PC-3 (cell line): ENCODE results near the gene AIRE. TPM values are rescaled to one million over a fixed set of nuclear protein-coding genes. Genes with fewer than 3 reads are reported as not detected.
"Not testable (repeated sequence)": the region's sequence is repeated elsewhere in the genome, so short reads cannot be mapped to it uniquely, and the experiment has no call there.

Experiments used
- ATAC-seq: fragments of 200-7000 bp; cut with Tn5 transposase; 2 replicates; pipeline ENCODE4 v1.9.1; 2020; ENCODE audit warnings: mild to moderate bottlenecking, moderate library complexity
- Bru-seq: library from RNA; stranded (reverse); fragments of 400-500 nt; gene quantifications from one replicate; lab custom pipeline; 2021; lab: Mats Ljungman, UMichigan
- BruChase-seq, 2 experiments: library from RNA; stranded (reverse); fragments of 400-500 nt; gene quantifications; one replicate each; lab custom pipeline; 2021; lab: Mats Ljungman, UMichigan
- BruUV-seq: library from RNA; stranded (reverse); fragments of 400-500 nt; replicated peaks from 2 replicates; lab custom pipeline; 2021; lab: Mats Ljungman, UMichigan
- CTCF ChIA-PET: fragments of 300-600 bp; sonication (Branson Sonifier 250); formaldehyde crosslinking; loops from one replicate; lab custom pipeline; 2022; ENCODE audit warnings: antibody characterized with exemption; lab: Charles Lee
- POLR2A ChIA-PET: fragments of 300-600 bp; sonication (Branson Sonifier 250); formaldehyde crosslinking; loops from one replicate; lab custom pipeline; 2022; ENCODE audit warnings: antibody characterized with exemption; ENCODE audit not compliant: unreplicated experiment; lab: Charles Lee
- DNase-seq: peaks from one replicate; pipeline ENCODE4 v3.0.0-alpha.2; 2015
- H2AFZ ChIP-seq: fragments of 300-600 bp; sonication (generic); 2 replicates; pipeline ENCODE4 v1.6.0; 2016; ENCODE audit warnings: antibody characterized with exemption, low read length
- H3F3A ChIP-seq: fragments of 300-600 bp; sonication (generic); one replicate; pipeline ENCODE4 v1.6.0; 2017; ENCODE audit warnings: antibody characterized with exemption, low read length, control low read depth, mild to moderate bottlenecking; ENCODE audit not compliant: unreplicated experiment
- H3K27ac ChIP-seq: fragments of 300-600 bp; sonication (generic); 2 replicates; pipeline ENCODE4 v1.5.1; 2016; ENCODE audit warnings: mild to moderate bottlenecking, low read length
- H3K27me3 ChIP-seq: fragments of 300-600 bp; sonication (generic); 2 replicates; pipeline ENCODE4 v1.6.1; 2016; ENCODE audit warnings: low read length, mixed read lengths
- H3K36me3 ChIP-seq: fragments of 300-600 bp; sonication (generic); 2 replicates; pipeline ENCODE4 v1.6.1; 2016; ENCODE audit warnings: low read depth, mixed run types, low read length, mixed read lengths
- H3K4me1 ChIP-seq: fragments of 300-600 bp; sonication (generic); 2 replicates; pipeline ENCODE4 v1.5.1; 2016; ENCODE audit warnings: low read length; ENCODE audit not compliant: insufficient read depth
- H3K4me2 ChIP-seq: fragments of 300-600 bp; sonication (generic); 2 replicates; pipeline ENCODE4 v1.6.0; 2016; ENCODE audit warnings: low read length
- H3K4me3 ChIP-seq: fragments of 300-600 bp; sonication (generic); 2 replicates; pipeline ENCODE4 v1.5.1; 2016; ENCODE audit warnings: mild to moderate bottlenecking, low read length, mixed read lengths
- H3K79me2 ChIP-seq: fragments of 300-600 bp; sonication (generic); 2 replicates; pipeline ENCODE4 v1.6.1; 2017; ENCODE audit warnings: low read length, mixed read lengths
- H3K9ac ChIP-seq: fragments of 300-600 bp; sonication (generic); 2 replicates; pipeline ENCODE4 v1.6.0; 2016; ENCODE audit warnings: mild to moderate bottlenecking, low read length
- H3K9me2 ChIP-seq: fragments of 300-600 bp; sonication (generic); replicated peaks from 2 replicates; pipeline ENCODE4 v1.6.1; 2016; ENCODE audit warnings: mixed run types, low read length, mixed read lengths
- H3K9me3 ChIP-seq: fragments of 300-600 bp; sonication (generic); 2 replicates; pipeline ENCODE4 v1.6.1; 2016; ENCODE audit warnings: low read length, mixed read lengths
- H4K20me1 ChIP-seq: fragments of 300-600 bp; sonication (generic); 2 replicates; pipeline ENCODE4 v1.6.1; 2016; ENCODE audit warnings: low read length, mixed read lengths
- CTCF ChIP-seq: fragments of 300-600 bp; sonication (generic); conservative IDR thresholded peaks from 2 replicates; pipeline ENCODE4 v1.5.1; 2017; ENCODE audit warnings: antibody characterized with exemption, low read depth, mild to moderate bottlenecking, low read length
- EZH2 ChIP-seq: fragments of 300-600 bp; sonication (generic); IDR thresholded peaks from one replicate; pipeline ENCODE4 v1.6.1; 2017; ENCODE audit warnings: antibody characterized with exemption, mild to moderate bottlenecking, low read length; ENCODE audit not compliant: unreplicated experiment
- EZH2phosphoT487 ChIP-seq: fragments of 300-600 bp; sonication (generic); IDR thresholded peaks from 2 replicates; pipeline ENCODE4 v1.6.1; 2018; ENCODE audit warnings: mild to moderate bottlenecking, antibody characterized with exemption, low read length, borderline replicate concordance
- intact Hi-C: fragments of 100-400 bp; cut with micrococcal nuclease; formaldehyde crosslinking; loops from 2 replicates; pipeline ENCODE4 v1.9.0; 2023
- long read RNA-seq: library from polyadenylated mRNA; unstranded; transcript quantifications from one replicate; pipeline ENCODE4 v2.0.0, GENCODE V29; 2021; ENCODE audit not compliant: unreplicated experiment
- total RNA-seq: library from RNA; depleted of rRNA; stranded (reverse); fragments of >200 nt; gene quantifications from 2 replicates; pipeline ENCODE4 v1.2.3, GENCODE V29; 2014; rRNA removed

AIRE gene
- total RNA-seq (not detected in 2 replicates), Bru-seq, nascent RNA (percentile 6 among the genes with signal in this experiment), BruChase-seq, experiment 1, labeled RNA remaining after a 6-hour chase (not detected), BruChase-seq, experiment 2, labeled RNA remaining after a 2-hour chase (not detected)
- long read RNA-seq, result 0 reads

DNA sequence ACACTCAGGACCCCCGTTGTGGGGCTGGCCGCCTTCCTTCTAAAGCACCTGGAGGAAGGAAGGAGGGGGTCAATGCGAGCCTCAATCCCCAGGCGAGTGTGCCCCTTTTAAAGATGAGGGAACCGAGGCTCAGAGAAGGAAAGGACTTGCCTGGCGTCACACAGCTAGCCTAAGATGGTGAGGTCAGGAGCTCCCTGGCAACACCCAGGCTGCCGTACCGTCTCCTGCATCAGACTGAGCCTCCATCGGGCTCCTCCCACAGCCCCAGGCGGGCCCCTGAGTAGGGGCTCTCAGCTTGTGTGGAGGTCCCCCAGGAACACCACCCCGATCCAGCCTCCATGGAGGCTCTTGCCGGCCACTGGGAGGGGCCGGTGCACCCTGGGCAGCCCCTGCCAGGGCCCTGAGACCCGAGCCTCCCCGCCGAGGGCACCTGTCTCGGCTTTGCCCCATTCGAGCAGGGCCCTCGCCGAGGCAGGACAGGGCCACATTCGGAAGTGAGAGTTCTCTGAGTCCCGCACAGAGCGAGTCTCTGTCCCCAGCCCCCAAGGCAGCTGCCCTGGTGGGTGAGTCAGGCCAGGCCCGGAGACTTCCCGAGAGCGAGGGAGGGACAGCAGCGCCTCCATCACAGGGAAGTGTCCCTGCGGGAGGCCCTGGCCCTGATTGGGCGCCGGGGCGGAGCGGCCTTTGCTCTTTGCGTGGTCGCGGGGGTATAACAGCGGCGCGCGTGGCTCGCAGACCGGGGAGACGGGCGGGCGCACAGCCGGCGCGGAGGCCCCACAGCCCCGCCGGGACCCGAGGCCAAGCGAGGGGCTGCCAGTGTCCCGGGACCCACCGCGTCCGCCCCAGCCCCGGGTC is at the start of gene AIRE:
Gene AIRE, plus strand, starts transcription at position 739 of the 855 bp plus-strand sequence. CDS start 131 bp downstream, outside the sequence.
- H3K4me3 ChIP-seq, result no peak within 1 kb of the TSS
- no peaks in the 10 kb centered on the region for H3K79me2 ChIP-seq
- H3K9me2 ChIP-seq, result no peaks in the 10 kb centered on the region
- no peak within 1 kb of the TSS for H3K4me2 ChIP-seq
- H3K36me3 ChIP-seq, result no peaks in the 10 kb centered on the region
- no peaks in the 10 kb centered on the region for H3F3A ChIP-seq
- H4K20me1 ChIP-seq, result no peaks in the 10 kb centered on the region
- no peaks in the 10 kb centered on the region for H3K4me1 ChIP-seq
- H2AFZ ChIP-seq, result no peak within 1 kb of the TSS
- no TSS peak for BruUV-seq
- H3K9me3 ChIP-seq, result no peaks in the 10 kb centered on the region
- no peak within 1 kb of the TSS for H3K9ac ChIP-seq
- CTCF ChIA-PET, result no interaction called here
- ATAC-seq (peak; percentile 36; the same call in 1 of the 2 replicates), DNase-seq (no peak)
- intact Hi-C loops, result no loop called here
- POLR2A ChIA-PET, result no interaction called here
- TF ChIP-seq EZH2phosphoT487 (no peak), CTCF (no peak), EZH2 (no peak)
- H3K27me3 ChIP-seq, result no peaks in the 10 kb centered on the region
- H3K27ac ChIP-seq, result no peak within 1 kb of the TSS

- H3K9me3 ChIP-seq, H2AFZ ChIP-seq, POLR2A ChIA-PET, H3K79me2 ChIP-seq, DNase-seq, H3F3A ChIP-seq, H3K27me3 ChIP-seq, H3K4me2 ChIP-seq, H3K4me3 ChIP-seq, H3K36me3 ChIP-seq, H3K9me2 ChIP-seq, H3K9ac ChIP-seq, H3K4me1 ChIP-seq, H3K27ac ChIP-seq, H4K20me1 ChIP-seq, BruUV-seq, intact Hi-C loops, CTCF ChIA-PET: not testable (repeated sequence)
- peak; percentile 40 for ATAC-seq
Measured at GRCh38 chr21:44240353-44240752, 45.3 kb upstream of the AIRE start.

DNA sequence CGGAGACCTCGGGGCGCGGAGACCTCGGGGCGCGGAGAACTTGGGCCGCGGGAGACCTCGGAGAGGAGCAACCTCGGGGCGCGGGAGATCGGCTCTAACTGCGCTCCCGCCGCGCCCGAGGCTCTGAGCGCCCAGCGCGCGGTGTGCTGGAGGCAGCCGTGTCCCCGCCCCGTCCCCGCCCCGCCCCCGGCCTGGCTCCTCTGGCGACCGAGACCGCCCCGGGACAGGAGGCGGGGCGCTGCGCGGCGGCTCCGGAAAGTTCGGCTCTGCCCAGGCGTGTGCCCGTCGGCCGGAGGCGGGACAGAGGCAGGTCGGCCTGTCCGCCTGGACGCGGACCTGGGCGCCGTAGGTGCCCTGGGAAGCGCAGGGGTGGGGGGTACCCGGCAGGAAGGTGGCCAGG is 44.8 kb upstream of the AIRE start, which contains the start of gene ICOSLG:
Gene ICOSLG, minus strand, starts transcription at position 102 of the 400 bp plus-strand sequence. CDS start 126 bp downstream, outside the sequence.
- BruUV-seq, H3K4me3 ChIP-seq, POLR2A ChIA-PET, H4K20me1 ChIP-seq, H3K27me3 ChIP-seq, H3F3A ChIP-seq, H3K4me1 ChIP-seq, H3K79me2 ChIP-seq, CTCF ChIA-PET, H3K9ac ChIP-seq, H3K9me3 ChIP-seq, H3K27ac ChIP-seq, intact Hi-C loops, H3K36me3 ChIP-seq, H2AFZ ChIP-seq, H3K4me2 ChIP-seq, H3K9me2 ChIP-seq, DNase-seq: not testable (repeated sequence)
- ATAC-seq, result peak; percentile 63

- H3K79me2 ChIP-seq, H3K27ac ChIP-seq, H3K4me2 ChIP-seq, H4K20me1 ChIP-seq, CTCF ChIA-PET, POLR2A ChIA-PET, H3K36me3 ChIP-seq, H3K4me3 ChIP-seq, H3K9me2 ChIP-seq, H3F3A ChIP-seq, H3K4me1 ChIP-seq, DNase-seq, H2AFZ ChIP-seq, H3K9ac ChIP-seq, H3K9me3 ChIP-seq, intact Hi-C loops, H3K27me3 ChIP-seq: not testable (repeated sequence)
- BruUV-seq, result TSS peak; percentile 21
- ATAC-seq, result peak; percentile 14
Measured at GRCh38 chr21:44241281-44241680, 44.4 kb upstream of the AIRE start.

GRCh38 chr21:44243980-44244379 is 41.7 kb upstream of the AIRE start:
- H4K20me1 ChIP-seq, H3K36me3 ChIP-seq, H3K4me2 ChIP-seq, H3K9me2 ChIP-seq, H3F3A ChIP-seq, CTCF ChIA-PET, H3K4me3 ChIP-seq, POLR2A ChIA-PET, H3K79me2 ChIP-seq, H3K27me3 ChIP-seq, H3K9ac ChIP-seq, H3K4me1 ChIP-seq, H3K27ac ChIP-seq, H2AFZ ChIP-seq, H3K9me3 ChIP-seq, intact Hi-C loops, DNase-seq: not testable (repeated sequence)
- BruUV-seq, result TSS peak; percentile 15
- ATAC-seq, result peak; percentile 74
